SU-DHL-6 (cell line): ENCODE measurements around the gene SMIM9.

Experiments used
- H2AFZ ChIP-seq: fragments of 200-600 bp; sonication (generic); 2 replicates; pipeline ENCODE4 v1.6.1; 2014; ENCODE audit warnings: low read depth, mild to moderate bottlenecking, moderate library complexity, mixed read lengths, antibody characterized with exemption, low read length; ENCODE audit not compliant: severe bottlenecking
- H3F3A ChIP-seq: fragments of 200-600 bp; shearing (Covaris generic); 2 replicates; pipeline ENCODE4 v1.6.0; 2016; ENCODE audit warnings: antibody characterized with exemption, mild to moderate bottlenecking; ENCODE audit not compliant: insufficient read depth
- H3K27ac ChIP-seq: fragments of 200-600 bp; sonication (generic); 2 replicates; pipeline ENCODE4 v1.5.1; 2016; ENCODE audit warnings: low read depth, mild to moderate bottlenecking, low read length, moderate library complexity, mixed read lengths
- H3K27me3 ChIP-seq: fragments of 200-600 bp; sonication (generic), shearing (Covaris generic); 2 replicates; pipeline ENCODE4 v1.6.0; 2014; ENCODE audit warnings: mild to moderate bottlenecking, low read length
- H3K36me3 ChIP-seq: fragments of 200-600 bp; sonication (generic); 2 replicates; pipeline ENCODE4 v1.6.1; 2014; ENCODE audit warnings: mild to moderate bottlenecking, low read length, mixed read lengths
- H3K4me2 ChIP-seq: fragments of 300-600, 200-600 bp; shearing (Covaris generic), sonication (generic); 2 replicates; pipeline ENCODE4 v1.6.0; 2014; ENCODE audit warnings: low read length, low read depth, mild to moderate bottlenecking; ENCODE audit not compliant: poor library complexity, severe bottlenecking
- H3K4me3 ChIP-seq: fragments of 200-600 bp; sonication (generic); 2 replicates; pipeline ENCODE4 v1.5.1; 2014; ENCODE audit warnings: antibody characterized with exemption, low read length, mild to moderate bottlenecking, mixed read lengths; ENCODE audit not compliant: insufficient read depth, poor library complexity, severe bottlenecking
- H3K79me2 ChIP-seq: fragments of 200-600 bp; sonication (generic); 2 replicates; pipeline ENCODE4 v1.6.1; 2014; ENCODE audit warnings: mild to moderate bottlenecking, low read length, moderate library complexity; ENCODE audit not compliant: insufficient read depth
- H3K9ac ChIP-seq: fragments of 200-600 bp; sonication (generic); 2 replicates; pipeline ENCODE4 v1.7.0; 2014; ENCODE audit warnings: mild to moderate bottlenecking, low read length
- H3K9me2 ChIP-seq: fragments of 200-600 bp; sonication (generic); replicated peaks from 2 replicates; pipeline ENCODE4 v1.6.1; 2014; ENCODE audit warnings: low read length; ENCODE audit not compliant: insufficient read depth
- H3K9me3 ChIP-seq: fragments of 200-600 bp; sonication (generic); 2 replicates; pipeline ENCODE4 v1.6.1; 2014; ENCODE audit warnings: low read length, mixed read lengths; ENCODE audit not compliant: insufficient read depth
- H4K20me1 ChIP-seq: fragments of 200-600 bp; sonication (generic); 2 replicates; pipeline ENCODE4 v1.6.1; 2014; ENCODE audit warnings: low read depth, mild to moderate bottlenecking, antibody characterized with exemption, low read length, moderate library complexity, mixed read lengths
- CTCF ChIP-seq: fragments of 200-600 bp; sonication (generic); IDR thresholded peaks from one replicate; pipeline ENCODE4 v1.5.1; 2017; ENCODE audit warnings: antibody characterized with exemption, mild to moderate bottlenecking, low read length, moderate library complexity; ENCODE audit not compliant: insufficient read depth, poor library complexity, severe bottlenecking
- EZH2phosphoT487 ChIP-seq: fragments of 200-600 bp; sonication (generic), shearing (Covaris generic); conservative IDR thresholded peaks from 2 replicates; pipeline ENCODE4 v1.6.1; 2018; ENCODE audit warnings: mild to moderate bottlenecking, antibody characterized with exemption, low read length, moderate library complexity, mixed read lengths

Gene SMIM9

DNA sequence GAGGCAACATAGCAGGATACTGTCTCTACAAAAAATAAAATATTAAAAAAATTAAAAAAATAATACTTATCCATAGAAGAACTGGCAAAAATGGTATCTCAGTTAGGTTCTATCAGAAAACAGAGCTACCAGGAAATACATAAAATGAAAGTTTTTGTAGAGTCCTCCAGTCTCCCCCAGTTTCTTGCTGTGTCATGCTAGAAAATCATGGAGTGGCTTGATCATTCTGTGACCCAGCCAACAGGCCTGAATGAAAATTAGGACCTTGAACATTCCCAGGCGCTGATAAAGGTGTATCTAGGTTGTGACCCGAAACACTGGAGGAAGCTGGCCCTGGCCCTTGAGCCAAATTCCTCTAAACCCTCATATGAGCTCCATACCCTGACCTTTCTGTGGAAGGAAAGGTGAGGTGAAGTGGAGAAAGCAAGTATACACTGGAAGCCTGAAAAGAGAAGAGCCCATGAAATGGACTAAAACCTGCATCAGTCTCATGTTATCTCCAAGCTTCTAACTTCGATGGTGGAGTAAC is 652 bp downstream of the SMIM9 start:
- Histone ChIP-seq H2AFZ (no peak overlapping the region), H3K9me2 (no peaks in the 10 kb centered on the region), H3F3A (no peaks in the 10 kb centered on the region), H3K79me2 (no peaks in the 10 kb centered on the region), H4K20me1 (no peaks in the 10 kb centered on the region), H3K4me2 (no peak overlapping the region), H3K9ac (no peak overlapping the region), H3K27ac (no peak overlapping the region), H3K36me3 (no peaks in the 10 kb centered on the region), H3K4me3 (no peak overlapping the region), H3K27me3 (no peaks in the 10 kb centered on the region), H3K9me3 (no peaks in the 10 kb centered on the region)
- TF ChIP-seq EZH2phosphoT487, result no peak
- TF ChIP-seq CTCF, result no peak

DNA sequence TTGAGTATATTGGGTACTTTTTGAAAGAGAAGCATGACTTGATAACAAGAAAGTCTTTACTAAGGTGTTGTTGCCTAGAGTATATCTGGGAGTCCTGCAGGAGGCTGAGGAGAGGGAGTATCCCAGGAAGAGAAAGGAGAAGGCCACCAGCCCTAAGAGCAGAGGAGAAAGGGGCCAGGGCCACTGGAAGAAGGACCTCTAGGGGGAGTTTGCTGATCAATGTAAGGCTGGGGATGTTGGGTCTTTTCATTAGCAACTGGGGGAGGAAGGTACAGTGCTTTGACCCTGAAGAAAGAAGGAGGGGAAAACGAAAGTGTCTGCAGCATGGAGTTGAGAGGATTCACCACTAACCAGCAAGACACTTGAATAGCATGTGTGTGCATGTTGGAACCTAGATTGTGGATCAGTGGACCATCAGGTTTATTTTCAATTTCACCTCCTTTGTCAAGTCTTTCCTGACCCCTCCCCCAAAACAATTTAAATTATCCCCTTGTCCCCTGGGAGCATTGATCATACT is 4.5 kb downstream of the SMIM9 start:
- H4K20me1 ChIP-seq, result no peaks in the 10 kb centered on the region
- TF ChIP-seq CTCF (no peak), EZH2phosphoT487 (no peak)
- H2AFZ ChIP-seq, result no peak overlapping the region

GRCh38 chrX:154829134-154829533 is 5.3 kb downstream of the SMIM9 start:
- no peaks in the 10 kb centered on the region for H3K9me3 ChIP-seq
- no peak overlapping the region for H3K4me3 ChIP-seq
- no peak overlapping the region for H3K4me2 ChIP-seq
- no peaks in the 10 kb centered on the region for H4K20me1 ChIP-seq
- no peaks in the 10 kb centered on the region for H3F3A ChIP-seq
- H3K27me3 ChIP-seq, result no peaks in the 10 kb centered on the region
- no peaks in the 10 kb centered on the region for H3K9me2 ChIP-seq
- no peaks in the 10 kb centered on the region for H3K79me2 ChIP-seq
- no peak overlapping the region for H3K9ac ChIP-seq
- no peak for TF ChIP-seq EZH2phosphoT487
- H3K36me3 ChIP-seq, result no peaks in the 10 kb centered on the region
- no peak overlapping the region for H2AFZ ChIP-seq
- H3K27ac ChIP-seq, result no peak overlapping the region

More for the DNA sequence above, 4.5 kb downstream of the SMIM9 start:
- Histone ChIP-seq H3K27me3 (no peaks in the 10 kb centered on the region), H3K9me2 (no peaks in the 10 kb centered on the region), H3K9ac (no peak overlapping the region), H3K4me3 (no peak overlapping the region), H3K4me2 (no peak overlapping the region), H3K79me2 (no peaks in the 10 kb centered on the region), H3K36me3 (no peaks in the 10 kb centered on the region), H3K27ac (no peak overlapping the region), H3K9me3 (no peaks in the 10 kb centered on the region), H3F3A (no peaks in the 10 kb centered on the region)

- Histone ChIP-seq H3K36me3 (no peaks in the 10 kb centered on the region), H3K9me3 (no peaks in the 10 kb centered on the region), H3K27me3 (no peaks in the 10 kb centered on the region), H3F3A (no peaks in the 10 kb centered on the region), H3K9ac (no peak overlapping the region), H2AFZ (no peak overlapping the region), H4K20me1 (no peaks in the 10 kb centered on the region), H3K4me2 (no peak overlapping the region), H3K9me2 (no peaks in the 10 kb centered on the region), H3K4me3 (no peak overlapping the region), H3K79me2 (no peaks in the 10 kb centered on the region), H3K27ac (no peak overlapping the region)
- TF ChIP-seq EZH2phosphoT487, result no peak
- TF ChIP-seq CTCF, result no peak
These were observed 6.5 kb downstream of the SMIM9 start for GRCh38 chrX:154828016-154828408.
